ENCODE measurements around the gene HAO1.
"Not testable (repeated sequence)": the region's sequence is repeated elsewhere in the genome, so short reads cannot be mapped to it uniquely, and the experiment has no call there.

Gene HAO1

GRCh38 chr20:7959484-7959883 is 19.2 kb upstream of the HAO1 start:
- in situ Hi-C loops (cut with MboI; ENCODE audit: low sequenced_read_pairs, unreplicated experiment), result no loop called here
- no peak for TF ChIP-seq CTCF (IDR thresholded peaks at IDR 0.05; ENCODE audit: borderline replicate concordance, control extremely low read depth, extremely low read depth, insufficient read depth, missing control alignments)
- no peak for DNase-seq (ENCODE audit: low spot score)

GRCh38 chr20:7956561-7956960 is 16.3 kb upstream of the HAO1 start:
- DNase-seq (ENCODE audit: low spot score); in situ Hi-C loops (cut with MboI; ENCODE audit: low sequenced_read_pairs, unreplicated experiment): not testable (repeated sequence)

DNA sequence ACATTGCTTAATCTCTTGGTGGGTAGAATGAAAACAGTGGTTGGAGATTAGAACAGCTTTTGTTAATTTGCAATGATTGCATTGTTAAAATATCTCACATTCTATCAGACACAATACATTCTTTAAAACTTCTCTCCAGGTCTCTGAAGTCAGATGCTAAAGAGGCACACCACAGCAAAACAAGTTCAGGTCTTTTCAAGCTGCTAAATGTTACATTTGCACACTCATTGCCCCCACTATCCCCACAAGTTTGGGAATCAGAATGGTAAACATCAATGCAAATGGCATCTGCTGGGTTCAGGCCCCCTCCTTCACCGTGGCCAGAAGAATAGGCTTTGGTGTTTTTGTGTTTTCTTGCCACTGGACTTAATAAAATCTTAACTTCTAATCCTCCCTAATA is 10.1 kb upstream of the HAO1 start:
- DNase-seq (ENCODE audit: low spot score), result no peak
- no peak for TF ChIP-seq CTCF (IDR thresholded peaks at IDR 0.05; ENCODE audit: borderline replicate concordance, control extremely low read depth, extremely low read depth, insufficient read depth, missing control alignments)
- in situ Hi-C loops (cut with MboI; ENCODE audit: low sequenced_read_pairs, unreplicated experiment), result no loop called here

- TF ChIP-seq CTCF (IDR thresholded peaks at IDR 0.05; ENCODE audit: borderline replicate concordance, control extremely low read depth, extremely low read depth, insufficient read depth, missing control alignments), result no peak
- in situ Hi-C loops (cut with MboI; ENCODE audit: low sequenced_read_pairs, unreplicated experiment), result no loop called here
- no peak for DNase-seq (ENCODE audit: low spot score)
Observed at GRCh38 chr20:7943891-7944290, 3.6 kb upstream of the HAO1 start.

GRCh38 chr20:7939663-7940062 is 595 bp downstream of the HAO1 start:
- DNase-seq (ENCODE audit: low spot score), result no peak
- TF ChIP-seq CTCF (IDR thresholded peaks at IDR 0.05; ENCODE audit: borderline replicate concordance, control extremely low read depth, extremely low read depth, insufficient read depth, missing control alignments), result no peak
- in situ Hi-C loops (cut with MboI; ENCODE audit: low sequenced_read_pairs, unreplicated experiment), result no loop called here

DNA sequence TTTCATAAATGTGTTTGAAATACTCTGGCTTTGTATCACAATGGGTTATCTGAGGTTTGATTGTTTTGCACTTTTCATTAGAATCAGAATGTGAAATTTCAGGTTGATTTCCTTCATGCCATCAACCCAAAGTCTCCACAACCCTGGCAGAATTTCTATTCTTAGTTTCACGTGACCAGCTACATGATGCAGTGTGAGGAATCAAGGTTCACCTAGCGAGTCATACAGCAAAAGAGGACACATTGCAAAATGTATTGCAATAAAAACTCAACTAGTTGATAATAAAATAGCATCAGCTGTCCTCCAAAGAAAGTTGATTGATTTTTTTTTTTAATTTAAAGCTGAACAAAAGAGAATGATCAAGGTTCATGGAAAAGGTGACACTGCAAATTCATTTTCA is 2.2 kb downstream of the HAO1 start:
- TF ChIP-seq CTCF (IDR thresholded peaks at IDR 0.05; ENCODE audit: borderline replicate concordance, control extremely low read depth, extremely low read depth, insufficient read depth, missing control alignments), result no peak
- DNase-seq (ENCODE audit: low spot score), result no peak
- in situ Hi-C loops (cut with MboI; ENCODE audit: low sequenced_read_pairs, unreplicated experiment), result no loop called here

GRCh38 chr20:7937328-7937727 is 2.9 kb downstream of the HAO1 start:
- in situ Hi-C loops (cut with MboI; ENCODE audit: low sequenced_read_pairs, unreplicated experiment), result no loop called here
- no peak for TF ChIP-seq CTCF (IDR thresholded peaks at IDR 0.05; ENCODE audit: borderline replicate concordance, control extremely low read depth, extremely low read depth, insufficient read depth, missing control alignments)

More at GRCh38 chr20:7937328-7937727, 2.9 kb downstream of the HAO1 start:
- no peak for DNase-seq (ENCODE audit: low spot score)

Data from GM13976 (cell line).